ENCODE measurements around the gene NFILZ. TPM values are rescaled to one million over a fixed set of nuclear protein-coding genes. Genes with fewer than 3 reads are reported as not detected.

Gene NFILZ
- polyA plus RNA-seq, 1 donor (not counting 4 experiments of a cell fraction or from before 2014, with no cell fraction given) = not detected

- H3K27me3 ChIP-seq (ENCODE audit: control insufficient read depth, extremely low read depth, insufficient read depth, low read length) = no peaks in the 10 kb centered on the region
- FAIRE-seq = no peak
- no peaks in the 10 kb centered on the region for H3K36me3 ChIP-seq (ENCODE audit: control insufficient read depth in 2 of 2, extremely low read depth in 1 of 2, insufficient read depth in 2 of 2, low read length in 2 of 2)
- no peaks in the 10 kb centered on the region for H3K9me1 ChIP-seq (ENCODE audit: control insufficient read depth, extremely low read depth, insufficient read depth, low read length)
- TF ChIP-seq CTCF (optimal IDR thresholded peaks at IDR 0.05 in 1 of 3, IDR thresholded peaks at IDR 0.05 in 1 of 3, conservative IDR thresholded peaks at IDR 0.05 in 1 of 3; ENCODE audit: extremely low read depth in 1 of 3, insufficient read depth in 2 of 3, low read length in 3 of 3) (peak; percentile 73 to 85 (median 81)), EZH2 (IDR thresholded peaks at IDR 0.05; ENCODE audit: low read length) (no peak)
- H3K9ac ChIP-seq (ENCODE audit: control insufficient read depth, extremely low read depth, insufficient read depth, low read length) = no peak overlapping the region
- dilution Hi-C loops (cut with MboI; ENCODE audit: extremely low pct_ligation_motif_present, low sequenced_read_pairs) = no loop called here
- H3K4me2 ChIP-seq (ENCODE audit: control insufficient read depth, extremely low read depth, insufficient read depth, low read depth, low read length) = peak overlapping the region; percentile 45
- no peaks in the 10 kb centered on the region for H3K4me1 ChIP-seq (ENCODE audit: control insufficient read depth, extremely low read depth, insufficient read depth, low read length)
- peak overlapping the region; percentile 37 for H2AFZ ChIP-seq (ENCODE audit: control insufficient read depth, low read length)
- no peak for DNase-seq (ENCODE audit: low read depth, low spot score)
- no peaks in the 10 kb centered on the region for H3K79me2 ChIP-seq (ENCODE audit: control insufficient read depth, insufficient read depth, low read length)
- no peaks in the 10 kb centered on the region for H3K9me3 ChIP-seq (ENCODE audit: control insufficient read depth, low read depth, low read length)
- no peak overlapping the region for H3K4me3 ChIP-seq (ENCODE audit: control insufficient read depth in 2 of 3, extremely low read depth in 1 of 3, insufficient read depth in 2 of 3, low read depth in 1 of 3, low read length in 3 of 3)
- no peaks in the 10 kb centered on the region for H4K20me1 ChIP-seq (ENCODE audit: control insufficient read depth, extremely low read depth, insufficient read depth, low read length)
- H3K27ac ChIP-seq (ENCODE audit: control insufficient read depth, insufficient read depth, low read length) = no peak overlapping the region
Observed at GRCh38 chr19:8654591-8655339, 24.3 kb downstream of the NFILZ start.

DNA sequence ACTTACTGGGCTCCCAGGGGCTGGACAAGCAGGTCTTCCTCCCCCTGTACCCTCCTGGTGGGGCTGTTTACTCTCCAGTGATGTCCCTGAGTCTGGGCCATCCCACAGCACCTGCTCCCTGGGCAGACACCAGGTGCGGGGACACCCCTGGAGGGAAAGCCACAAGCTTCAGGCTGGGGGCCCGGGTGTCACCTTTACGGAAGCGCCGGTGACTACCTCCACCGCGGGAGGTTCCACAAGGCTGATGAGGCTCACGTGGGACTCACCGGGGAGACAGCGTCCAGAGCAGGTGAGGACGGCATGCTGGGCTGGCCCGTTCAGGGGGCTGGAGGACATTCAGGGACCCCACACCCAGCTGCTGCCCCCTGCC, 24.9 kb downstream of the NFILZ start:
- Histone ChIP-seq H3K4me1 (ENCODE audit: control insufficient read depth, extremely low read depth, insufficient read depth, low read length) (no peaks in the 10 kb centered on the region), H3K79me2 (ENCODE audit: control insufficient read depth, insufficient read depth, low read length) (no peaks in the 10 kb centered on the region), H3K4me3 (ENCODE audit: control insufficient read depth in 2 of 3, extremely low read depth in 1 of 3, insufficient read depth in 2 of 3, low read depth in 1 of 3, low read length in 3 of 3) (no peak overlapping the region), H2AFZ (ENCODE audit: control insufficient read depth, low read length) (no peak overlapping the region), H3K9me1 (ENCODE audit: control insufficient read depth, extremely low read depth, insufficient read depth, low read length) (no peaks in the 10 kb centered on the region), H3K4me2 (ENCODE audit: control insufficient read depth, extremely low read depth, insufficient read depth, low read depth, low read length) (no peak overlapping the region), H3K27ac (ENCODE audit: control insufficient read depth, insufficient read depth, low read length) (no peak overlapping the region), H3K36me3 (ENCODE audit: control insufficient read depth in 2 of 2, extremely low read depth in 1 of 2, insufficient read depth in 2 of 2, low read length in 2 of 2) (no peaks in the 10 kb centered on the region), H3K27me3 (ENCODE audit: control insufficient read depth, extremely low read depth, insufficient read depth, low read length) (no peaks in the 10 kb centered on the region), H3K9ac (ENCODE audit: control insufficient read depth, extremely low read depth, insufficient read depth, low read length) (no peak overlapping the region), H4K20me1 (ENCODE audit: control insufficient read depth, extremely low read depth, insufficient read depth, low read length) (no peaks in the 10 kb centered on the region), H3K9me3 (ENCODE audit: control insufficient read depth, low read depth, low read length) (no peaks in the 10 kb centered on the region)
- dilution Hi-C loops (cut with MboI; ENCODE audit: extremely low pct_ligation_motif_present, low sequenced_read_pairs) = no loop called here
- TF ChIP-seq CTCF (optimal IDR thresholded peaks at IDR 0.05 in 1 of 3, IDR thresholded peaks at IDR 0.05 in 1 of 3, conservative IDR thresholded peaks at IDR 0.05 in 1 of 3; ENCODE audit: extremely low read depth in 1 of 3, insufficient read depth in 2 of 3, low read length in 3 of 3) (no peak), EZH2 (IDR thresholded peaks at IDR 0.05; ENCODE audit: low read length) (no peak)
- DNase-seq (ENCODE audit: low read depth, low spot score) = no peak
- no peak for FAIRE-seq
